GM18499 (cell line): ENCODE data around the gene USP37.

Experiments used
- ATAC-seq: cut with Tn5 transposase; IDR thresholded peaks from one replicate; pipeline ENCODE4 v1.9.1; 2021; ENCODE audit warnings: moderate number of reproducible peaks; ENCODE audit not compliant: insufficient read depth, unreplicated experiment

The USP37 gene

GRCh38 chr2:218406209-218406948 is 161.8 kb downstream of the USP37 start:
- peak; percentile 46 for ATAC-seq

GRCh38 chr2:218405746-218406208 is 162.4 kb downstream of the USP37 start:
- ATAC-seq = peak; percentile 17

- no peak for ATAC-seq
Measured at GRCh38 chr2:218405086-218405745, 162.9 kb downstream of the USP37 start.

GRCh38 chr2:218404351-218405085 is 163.6 kb downstream of the USP37 start:
- ATAC-seq = no peak

- ATAC-seq = no peak
Measured at GRCh38 chr2:218403810-218404209, 164.3 kb downstream of the USP37 start.

GRCh38 chr2:218402911-218403411 is 165.2 kb downstream of the USP37 start:
- no peak for ATAC-seq

GRCh38 chr2:218402491-218402901 is 165.7 kb downstream of the USP37 start:
- ATAC-seq = no peak

- ATAC-seq = no peak
Measured at GRCh38 chr2:218401890-218402289, 166.3 kb downstream of the USP37 start.

- no peak for ATAC-seq
Measured at GRCh38 chr2:218400930-218401881, 166.9 kb downstream of the USP37 start.
